HG02678 (cell line): Measurements from ENCODE around the gene ANKRD36.
"Not testable (repeated sequence)": the region's sequence is repeated elsewhere in the genome, so short reads cannot be mapped to it uniquely, and the experiment has no call there.

Experiments
- ATAC-seq: cut with Tn5 transposase; IDR thresholded peaks from one replicate; pipeline ENCODE4 v1.9.1; 2021; ENCODE audit warnings: mild to moderate bottlenecking, moderate library complexity; ENCODE audit not compliant: unreplicated experiment

Gene ANKRD36

DNA sequence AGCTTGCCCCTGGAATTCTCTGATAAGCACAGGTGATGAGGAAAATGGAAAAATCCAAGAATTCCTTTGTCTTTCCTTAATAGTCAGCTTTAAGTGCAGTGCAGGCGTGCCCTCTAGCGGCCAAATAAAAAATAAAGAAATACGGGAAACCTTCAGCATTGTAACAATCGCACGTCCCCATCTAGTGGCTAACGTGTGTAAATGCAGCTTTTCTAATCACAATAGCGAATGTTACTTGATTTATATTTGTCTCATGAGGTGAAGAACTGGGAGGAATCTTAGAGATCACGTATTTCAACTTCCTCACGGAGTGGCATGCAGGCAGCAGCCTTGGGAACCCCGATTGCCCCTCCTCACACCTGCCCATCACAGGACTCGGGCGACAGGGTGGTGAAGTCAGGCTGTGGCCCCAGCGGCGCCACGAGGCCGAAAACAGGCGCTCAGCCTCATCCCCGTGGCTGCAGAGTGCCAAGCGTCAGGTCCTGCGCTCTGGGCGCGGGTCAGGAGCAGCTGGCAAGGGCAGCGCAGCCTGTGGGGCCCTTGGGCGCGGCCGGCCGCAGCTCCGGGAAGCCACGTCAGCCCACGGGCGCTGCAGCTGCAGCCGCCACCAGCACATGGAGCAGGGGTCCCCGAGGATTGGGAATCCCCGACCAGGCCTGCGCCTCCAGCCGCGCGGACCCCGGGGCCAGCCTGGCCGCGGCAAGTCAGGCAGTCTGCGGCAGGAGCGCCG is 468 bp upstream of the ANKRD36 start:
- ATAC-seq = peak; percentile 51

DNA sequence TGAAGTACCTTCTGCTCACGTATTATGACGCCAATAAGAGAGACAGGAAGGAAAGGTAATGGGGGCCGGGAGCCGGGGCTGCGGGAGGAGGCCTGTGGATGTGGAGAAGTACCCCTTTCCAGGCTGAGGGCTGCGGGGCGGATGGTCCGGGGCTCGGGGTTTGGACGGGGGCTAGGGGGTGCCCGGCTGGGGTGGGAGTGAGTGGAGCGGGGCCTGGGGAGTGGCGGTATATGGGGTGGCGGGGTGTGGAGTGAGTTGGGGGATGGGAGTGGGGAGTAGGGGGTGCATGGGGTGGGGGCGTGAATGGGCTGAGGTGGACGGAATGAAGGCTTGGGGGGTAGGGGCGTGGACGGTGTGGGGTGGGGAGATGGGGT is 916 bp downstream of the ANKRD36 start:
- not testable (repeated sequence) for ATAC-seq

DNA sequence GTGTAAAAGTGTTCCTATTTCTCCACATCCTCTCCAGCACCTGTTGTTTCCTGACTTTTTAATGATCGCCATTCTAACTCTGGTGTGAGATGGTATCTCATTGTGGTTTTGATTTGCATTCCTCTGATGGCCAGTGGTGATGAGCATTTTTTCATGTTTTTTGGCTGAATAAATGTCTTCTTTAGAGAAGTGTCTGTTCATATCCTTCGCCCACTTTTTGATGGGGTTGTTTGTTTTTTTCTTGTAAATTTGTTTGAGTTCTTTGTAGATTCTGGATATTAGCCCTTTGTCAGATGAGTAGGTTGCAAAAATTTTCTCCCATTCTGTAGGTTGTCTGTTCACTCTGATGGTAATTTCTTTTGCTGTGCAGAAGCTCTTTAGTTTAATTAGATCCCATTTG is 16.1 kb downstream of the ANKRD36 start:
- not testable (repeated sequence) for ATAC-seq

DNA sequence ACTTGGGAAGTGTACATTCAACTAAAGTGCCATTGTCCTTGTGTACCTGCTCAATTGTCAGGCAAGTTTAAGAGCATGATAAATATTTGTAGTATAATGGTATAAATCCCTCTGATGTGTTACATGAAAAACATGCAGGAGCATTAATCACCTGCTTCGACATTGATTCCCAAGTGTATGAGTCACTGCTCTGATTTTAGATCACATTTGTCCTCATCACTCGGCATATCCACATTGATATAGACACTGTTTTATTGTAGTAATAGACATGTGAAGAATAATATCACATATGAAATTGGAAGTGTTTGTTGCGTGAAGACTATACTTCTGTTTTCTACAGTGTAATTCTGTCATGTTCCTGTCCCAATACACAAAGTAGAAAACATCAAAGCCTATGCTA is 31.1 kb downstream of the ANKRD36 start:
- not testable (repeated sequence) for ATAC-seq

DNA sequence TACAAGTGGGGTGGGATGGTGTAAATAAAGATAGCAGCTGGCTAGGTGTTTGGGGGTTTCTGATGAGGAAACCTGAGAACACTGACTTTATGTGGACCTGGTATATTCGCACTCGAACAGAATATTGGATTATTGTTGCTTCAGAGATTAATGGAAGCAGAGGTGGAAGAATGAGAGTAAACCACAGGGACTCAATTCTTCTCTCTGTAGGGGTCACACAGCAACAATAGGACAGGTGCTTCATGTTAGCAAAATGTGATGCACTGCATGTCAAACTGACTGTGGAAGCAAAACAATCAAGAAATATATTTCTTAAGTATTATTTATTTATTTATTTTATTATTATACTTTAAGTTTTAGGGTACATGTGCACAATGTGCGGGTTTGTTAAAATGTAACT is 53.6 kb downstream of the ANKRD36 start:
- not testable (repeated sequence) for ATAC-seq

DNA sequence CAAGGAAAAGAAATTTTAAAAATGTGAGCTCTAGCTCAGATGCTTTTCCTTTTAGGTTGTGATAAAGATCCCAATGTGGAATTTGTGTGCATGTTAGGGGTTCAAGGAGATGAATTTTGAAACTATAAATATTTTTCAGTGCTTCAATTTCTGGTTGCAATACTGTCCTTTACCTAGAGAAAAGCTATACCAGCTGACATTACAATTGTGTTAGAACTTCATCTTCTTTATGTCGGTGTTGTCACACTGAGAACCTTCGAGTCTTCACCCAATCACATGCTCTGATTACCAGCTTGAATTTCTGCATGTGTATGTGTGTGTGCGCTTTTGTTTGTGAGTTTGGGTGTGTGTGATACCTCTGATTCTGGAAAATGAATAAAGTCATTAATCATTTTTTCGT is 55.0 kb downstream of the ANKRD36 start:
- ATAC-seq = not testable (repeated sequence)

DNA sequence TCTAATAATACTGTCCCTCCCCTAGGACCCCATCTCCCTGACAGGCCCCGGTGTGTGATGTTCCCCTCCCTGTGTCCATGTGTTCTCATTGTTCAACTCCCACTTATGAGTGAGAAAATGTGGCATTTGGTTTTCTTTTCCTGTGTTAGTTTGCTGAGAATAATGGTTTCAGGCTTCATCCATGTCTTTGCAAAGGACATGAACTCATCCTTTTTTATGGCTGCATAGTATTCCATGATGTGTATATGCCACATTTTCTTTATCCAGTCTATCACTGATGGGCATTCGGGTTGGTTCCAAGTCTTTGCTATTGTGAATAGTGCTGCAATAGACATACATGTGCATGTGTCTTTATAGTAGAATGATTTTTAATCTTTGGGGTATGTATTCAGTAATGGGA is 55.6 kb downstream of the ANKRD36 start:
- ATAC-seq = not testable (repeated sequence)

DNA sequence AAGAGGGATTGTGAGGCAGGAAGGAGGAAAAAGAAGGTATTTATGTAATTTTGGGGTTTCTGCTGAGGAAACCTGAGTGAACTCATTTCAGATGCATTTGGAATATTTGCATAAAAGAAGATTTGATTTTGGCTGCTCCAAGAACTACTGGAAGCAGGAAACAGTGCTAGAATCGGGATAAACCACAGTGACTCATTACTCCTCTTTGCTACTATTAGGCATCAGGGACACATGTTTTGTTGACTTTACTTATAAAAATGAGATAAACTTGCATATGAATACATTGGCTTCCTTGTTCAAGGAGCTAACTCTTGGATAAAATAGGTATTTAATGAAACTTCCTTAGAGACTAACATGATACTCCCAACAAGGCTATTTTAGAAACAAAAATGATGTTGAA is 67.4 kb downstream of the ANKRD36 start:
- not testable (repeated sequence) for ATAC-seq

DNA sequence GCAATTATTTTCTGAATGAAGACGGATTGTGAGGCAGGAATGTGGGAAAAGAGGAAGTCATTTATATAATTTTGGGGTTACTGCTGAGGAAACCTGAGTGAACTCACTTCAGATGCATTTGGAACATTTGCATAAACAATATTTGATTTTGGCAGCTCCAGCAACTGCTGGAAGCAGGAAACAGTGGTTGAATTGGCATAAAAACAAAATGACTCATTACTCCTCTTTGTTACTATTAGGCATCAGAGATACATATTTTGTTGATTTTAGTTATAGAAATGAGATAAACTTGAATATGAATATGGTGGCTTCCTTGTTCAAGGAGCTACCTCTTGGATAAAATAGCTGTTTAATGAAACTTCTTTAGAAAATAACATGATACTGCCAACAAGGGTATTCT is 82.4 kb downstream of the ANKRD36 start:
- not testable (repeated sequence) for ATAC-seq

DNA sequence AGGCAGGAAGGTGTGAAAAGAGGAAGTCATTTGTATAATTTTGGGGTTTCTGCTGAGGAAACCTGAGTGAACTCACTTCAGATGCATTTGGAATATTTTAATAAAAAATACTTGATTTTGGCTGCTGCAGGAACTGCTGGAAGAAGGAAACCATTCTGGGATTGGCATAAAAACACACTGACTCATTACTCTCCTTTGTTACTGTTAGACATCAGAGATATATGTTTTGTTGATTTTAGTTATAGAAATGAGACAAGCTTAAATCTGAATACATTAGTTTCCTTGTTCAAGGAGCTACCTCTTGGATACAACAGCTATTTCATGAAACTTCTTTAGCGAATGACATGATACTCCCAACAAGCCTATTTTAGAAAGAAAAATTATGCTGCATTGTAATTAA is 84.3 kb downstream of the ANKRD36 start:
- not testable (repeated sequence) for ATAC-seq

DNA sequence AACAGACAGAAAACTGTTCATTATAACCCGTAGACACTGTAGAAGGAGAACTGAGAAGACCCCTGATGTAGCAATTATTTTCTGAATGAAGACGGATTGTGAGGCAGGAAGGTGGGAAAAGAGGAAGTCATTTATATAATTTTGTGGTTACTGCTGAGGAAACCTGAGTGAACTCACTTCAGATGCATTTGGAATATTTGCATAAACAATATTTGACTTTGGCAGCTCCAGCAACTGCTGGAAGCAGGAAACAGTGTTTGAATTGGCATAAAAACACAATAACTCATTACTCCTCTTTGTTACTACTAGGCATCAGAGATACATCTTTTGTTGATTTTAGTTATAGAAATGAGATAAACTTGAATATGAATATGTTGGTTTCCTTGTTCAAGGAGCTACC is 87.9 kb downstream of the ANKRD36 start:
- not testable (repeated sequence) for ATAC-seq

DNA sequence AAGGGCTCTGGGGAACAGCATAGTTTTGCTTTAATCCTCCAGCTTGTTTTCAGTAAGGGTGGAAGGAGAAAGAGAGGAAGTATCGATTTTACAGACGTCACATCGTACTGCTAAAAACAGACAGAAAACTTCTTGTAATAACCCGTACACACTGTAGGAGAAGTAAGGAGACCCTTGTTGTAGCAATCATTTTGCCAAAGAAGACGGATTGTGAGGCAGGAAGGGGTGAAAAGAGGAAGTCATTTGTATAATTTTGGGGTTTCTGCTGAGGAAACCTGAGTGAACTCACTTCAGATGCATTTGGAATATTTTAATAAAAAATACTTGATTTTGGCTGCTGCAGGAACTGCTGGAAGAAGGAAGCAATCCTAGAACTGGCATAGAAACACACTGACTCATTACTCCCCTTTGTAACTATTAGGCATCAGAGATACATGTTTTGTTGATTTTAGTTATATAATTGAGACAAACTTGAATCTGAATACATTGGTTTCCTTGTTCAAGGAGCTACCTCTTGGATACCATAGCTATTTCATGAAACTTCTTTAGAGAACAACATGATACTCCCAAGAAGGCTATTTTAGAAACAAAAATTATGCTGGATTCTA is 89.8 kb downstream of the ANKRD36 start:
- not testable (repeated sequence) for ATAC-seq

DNA sequence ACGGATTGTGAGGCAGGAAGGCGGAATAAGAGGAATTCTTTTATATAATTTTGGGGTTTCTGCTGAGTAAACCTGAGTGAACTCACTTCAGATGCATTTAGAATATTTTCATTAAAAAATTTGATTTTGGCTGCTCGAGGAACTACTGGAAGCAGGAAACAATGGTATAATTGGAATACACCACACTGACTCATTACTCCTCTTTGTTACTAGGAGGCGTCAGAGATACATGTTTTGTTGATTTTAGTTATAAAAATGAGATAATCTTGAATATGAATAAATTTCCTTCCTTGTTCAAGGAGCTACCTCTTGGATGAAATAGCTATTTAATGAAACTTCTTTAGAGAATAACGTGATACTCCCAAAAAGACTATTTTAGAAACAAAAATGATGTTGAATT is 97.4 kb downstream of the ANKRD36 start:
- no peak for ATAC-seq

DNA sequence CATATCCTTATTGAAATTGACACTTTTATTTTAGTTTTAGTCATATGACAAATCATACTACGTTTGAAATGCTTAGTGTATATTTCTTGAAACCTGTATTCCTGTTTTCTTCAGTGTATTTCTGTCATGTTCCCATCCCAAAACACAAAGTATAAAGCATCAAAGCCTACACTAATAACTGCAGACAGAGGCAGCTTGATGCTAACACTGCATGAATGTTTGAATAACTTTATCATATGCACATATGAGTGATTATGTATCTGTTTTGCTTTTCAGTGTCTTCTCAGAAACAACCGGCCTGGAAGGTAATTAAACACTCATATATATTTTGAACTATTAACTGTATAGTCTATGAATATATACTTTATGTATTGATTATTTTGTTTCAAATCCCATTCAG is 102.1 kb downstream of the ANKRD36 start:
- not testable (repeated sequence) for ATAC-seq

DNA sequence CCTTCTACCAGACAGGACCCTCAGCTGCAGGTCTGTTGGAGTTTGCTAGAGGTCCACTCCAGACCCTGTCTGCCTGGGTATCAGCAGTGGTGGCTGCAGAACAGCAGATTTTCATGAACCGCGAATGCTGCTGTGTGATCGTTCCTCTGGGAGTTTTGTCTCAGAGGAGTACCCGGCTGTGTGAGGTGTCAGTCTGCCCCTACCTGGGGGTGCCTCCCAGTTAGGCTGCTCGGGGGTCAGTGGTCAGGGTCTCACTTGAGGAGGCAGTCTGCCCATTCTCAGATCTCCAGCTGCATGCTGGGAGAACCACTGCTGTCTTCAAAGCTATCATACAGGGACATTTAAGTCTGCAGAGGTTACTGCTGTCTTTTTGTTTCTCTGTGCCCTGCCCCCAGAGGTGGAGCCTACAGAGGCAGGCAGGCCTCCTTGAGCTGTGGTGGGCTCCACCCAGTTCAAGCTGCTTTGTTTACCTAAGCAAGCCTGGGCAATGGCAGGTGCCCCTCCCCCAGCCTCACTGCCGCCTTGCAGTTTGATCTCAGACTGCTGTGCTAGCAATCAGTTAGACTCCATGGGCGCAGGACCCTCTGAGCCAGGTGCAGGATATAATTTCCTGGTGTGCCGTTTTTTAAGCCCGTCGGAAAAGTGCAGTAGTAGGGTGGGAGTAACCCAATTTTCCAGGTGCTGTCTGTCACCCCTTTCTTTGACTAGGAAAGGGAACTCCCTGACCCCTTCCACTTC is 118.1 kb downstream of the ANKRD36 start:
- ATAC-seq = not testable (repeated sequence)

DNA sequence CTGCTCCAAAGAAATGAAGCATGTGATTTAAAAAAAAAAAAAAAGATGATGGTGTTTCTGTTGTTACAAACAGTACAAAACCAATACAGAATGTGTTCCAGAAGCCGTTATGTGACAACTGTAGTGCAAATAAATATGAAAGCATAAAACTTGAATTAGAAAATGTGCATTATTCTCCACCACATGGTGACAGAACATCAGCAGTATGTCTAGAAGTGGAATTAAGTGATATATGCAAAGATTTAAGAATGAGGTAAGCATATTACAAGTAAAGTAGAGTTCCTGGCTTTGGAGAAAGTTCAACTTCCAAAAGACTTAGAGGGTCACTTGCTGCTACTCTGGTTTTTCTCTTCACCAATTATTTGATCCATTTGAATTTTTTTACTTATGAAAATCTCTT is 120.0 kb downstream of the ANKRD36 start:
- ATAC-seq = not testable (repeated sequence)

DNA sequence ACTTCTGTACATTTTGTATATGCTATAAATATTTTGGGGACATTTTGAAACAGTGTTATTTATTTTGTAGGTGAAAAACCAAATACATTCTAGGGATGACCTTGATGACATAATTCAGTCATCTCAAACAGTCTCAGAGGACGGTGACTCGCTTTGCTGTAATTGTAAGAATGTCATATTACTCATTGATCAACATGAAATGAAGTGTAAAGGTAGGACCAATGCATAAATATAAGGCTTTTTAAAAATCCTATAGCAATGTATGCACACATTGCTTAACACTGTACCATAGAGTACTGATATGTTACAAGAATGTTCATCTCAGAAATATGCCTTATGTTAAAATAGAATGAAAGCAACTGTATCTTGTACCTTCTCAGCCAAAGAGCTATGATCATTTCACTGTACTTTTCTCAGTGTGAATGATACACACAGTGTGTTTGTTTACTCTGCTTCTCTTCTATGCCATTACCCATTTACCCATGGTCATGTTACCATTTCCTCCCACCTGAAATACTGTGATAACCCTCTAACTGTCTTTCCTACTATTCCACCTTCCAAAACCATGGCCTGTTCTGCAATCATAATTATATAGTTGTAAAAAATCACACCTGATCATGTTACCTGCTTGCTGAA is 120.8 kb downstream of the ANKRD36 start:
- not testable (repeated sequence) for ATAC-seq

DNA sequence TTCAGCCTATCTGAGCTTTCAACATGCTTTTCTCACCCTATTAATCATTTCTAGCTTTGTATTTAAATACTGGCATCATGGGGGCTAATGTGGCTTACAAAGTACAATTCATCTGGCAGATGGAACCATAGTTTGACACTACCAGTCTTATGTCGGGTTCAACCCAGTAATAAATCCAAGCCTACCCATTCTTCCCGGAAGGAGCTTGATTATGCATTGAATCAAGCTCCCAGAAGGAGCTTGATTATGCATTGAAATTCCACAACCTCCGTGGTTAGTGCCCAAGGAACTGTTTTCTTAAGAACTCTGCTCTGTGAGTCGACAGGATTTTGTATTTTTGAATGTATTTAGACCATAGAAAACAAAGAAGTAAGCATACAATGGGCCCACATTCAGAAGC is 148.2 kb downstream of the ANKRD36 start:
- ATAC-seq = not testable (repeated sequence)

DNA sequence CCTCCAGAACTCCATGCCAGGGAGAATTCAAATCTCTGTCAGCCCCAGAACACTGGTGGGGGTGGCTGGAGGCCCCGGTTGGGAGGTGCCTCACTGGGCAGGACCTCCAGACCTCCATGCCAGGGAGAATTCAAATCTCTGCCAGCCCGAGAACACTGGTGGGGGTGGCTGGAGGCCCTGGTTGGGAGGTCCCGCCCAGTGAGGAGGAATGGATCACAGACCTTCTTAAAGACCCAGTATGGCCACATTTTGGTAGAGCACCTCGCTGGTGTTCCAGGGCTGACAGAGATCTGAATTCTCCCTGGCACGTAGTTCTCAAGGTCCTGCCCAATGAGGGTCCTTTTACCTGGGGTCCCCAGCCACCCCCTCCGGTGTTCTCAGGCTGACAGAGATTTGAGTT is 153.5 kb downstream of the ANKRD36 start:
- not testable (repeated sequence) for ATAC-seq

DNA sequence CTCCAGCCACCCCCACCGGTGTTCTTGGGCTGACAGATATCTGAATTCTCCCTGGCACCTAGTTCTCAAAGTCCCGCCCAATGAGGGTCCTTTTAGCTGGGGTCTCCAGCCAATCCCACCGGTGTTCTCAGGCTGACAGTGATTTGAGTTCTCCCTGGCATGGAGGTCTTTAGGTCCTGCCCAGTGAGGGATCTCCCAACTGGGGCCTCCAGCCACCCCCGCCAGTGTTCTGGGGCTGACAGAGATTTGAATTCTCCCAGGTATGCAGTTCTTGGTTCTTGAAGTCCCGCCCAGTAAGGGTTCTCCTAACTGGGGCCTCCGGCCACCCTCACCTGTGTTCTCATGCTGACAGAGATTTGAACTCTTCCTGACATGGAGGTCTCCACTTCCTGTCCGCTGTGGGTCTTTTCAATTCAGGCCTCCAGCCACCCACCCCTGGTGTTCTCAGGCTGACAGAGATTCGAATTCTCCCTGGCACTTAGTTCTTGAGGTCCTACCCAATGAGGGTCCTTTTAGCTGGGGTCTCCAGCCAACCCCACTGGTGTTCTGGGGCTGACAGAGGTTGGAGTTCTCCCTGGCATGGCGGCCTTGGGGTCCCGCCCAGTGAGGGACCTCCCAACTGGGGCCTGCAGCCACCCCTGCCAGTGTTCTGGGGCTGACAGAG is 154.6 kb downstream of the ANKRD36 start:
- ATAC-seq = no peak

DNA sequence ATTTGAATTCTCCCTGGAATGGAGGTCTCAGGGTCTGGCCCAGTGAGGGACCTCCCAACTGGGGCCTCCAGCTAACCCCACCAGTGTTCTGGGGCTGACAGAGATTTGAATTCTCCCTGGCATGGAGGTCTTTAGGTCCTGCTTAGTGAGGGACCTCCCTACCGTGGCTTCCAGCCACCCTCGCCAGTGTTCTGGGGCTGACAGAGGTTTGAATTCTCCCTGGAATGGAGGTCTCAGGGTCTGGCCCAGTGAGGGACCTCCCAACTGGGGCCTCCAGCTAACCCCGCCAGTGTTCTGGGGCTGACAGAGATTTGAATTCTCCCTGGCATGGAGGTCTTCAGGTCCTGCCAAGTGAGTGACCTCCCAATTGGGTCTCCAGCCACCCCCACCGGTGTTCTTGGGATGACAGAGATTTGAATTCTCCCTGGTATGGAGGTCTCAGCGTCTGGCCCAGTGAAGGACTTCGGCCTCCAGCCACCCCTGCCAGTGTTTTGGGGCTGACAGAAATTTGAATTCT is 155.2 kb downstream of the ANKRD36 start:
- ATAC-seq = not testable (repeated sequence)
